GM21526 (cell line): Measurements from ENCODE around the gene SH2D5.
A peak's percentile ranks its signal among the peaks of the same experiment; 100 is the strongest.
"Not testable (repeated sequence)": the region's sequence is repeated elsewhere in the genome, so short reads cannot be mapped to it uniquely, and the experiment has no call there.

ENCODE experiments used
- ATAC-seq: cut with Tn5 transposase; IDR thresholded peaks from one replicate; pipeline ENCODE4 v1.9.1; 2021; ENCODE audit warnings: moderate library complexity; ENCODE audit not compliant: unreplicated experiment, low FRiP score

Gene SH2D5

DNA sequence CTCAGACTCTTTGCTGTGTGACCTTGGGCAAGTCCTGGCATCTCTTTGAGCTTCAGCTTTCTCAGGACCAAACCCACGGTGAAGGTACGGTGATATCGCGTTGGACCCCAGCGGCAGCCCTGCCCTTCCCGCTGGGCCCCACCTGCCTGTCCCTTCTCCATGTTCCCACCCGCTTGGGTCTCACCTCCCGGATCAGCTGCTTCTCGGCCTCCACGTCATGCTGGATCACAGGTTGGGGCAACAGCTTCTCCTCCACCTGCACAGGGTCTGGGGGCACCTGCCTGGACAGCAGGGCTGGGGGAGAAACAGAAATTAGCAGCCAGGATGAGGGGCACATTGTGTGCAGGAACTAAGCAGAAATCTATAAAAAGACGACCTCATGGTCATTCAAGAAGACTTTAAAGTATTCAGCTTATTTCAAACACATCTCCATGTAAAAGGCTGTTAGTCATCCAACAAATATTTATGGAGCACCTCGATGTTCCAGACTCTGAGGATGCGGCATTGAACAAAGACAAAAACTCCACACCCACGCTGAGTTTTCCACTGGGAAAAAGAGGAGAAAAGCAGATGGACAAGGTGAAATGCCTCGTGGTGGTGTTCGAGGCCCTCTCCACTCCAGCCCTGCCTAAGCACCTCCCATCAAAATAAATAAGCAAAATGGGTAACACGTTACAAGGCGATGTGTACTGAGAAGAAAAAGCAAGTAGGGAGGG, 34.1 kb downstream of the SH2D5 start:
- ATAC-seq = no peak

DNA sequence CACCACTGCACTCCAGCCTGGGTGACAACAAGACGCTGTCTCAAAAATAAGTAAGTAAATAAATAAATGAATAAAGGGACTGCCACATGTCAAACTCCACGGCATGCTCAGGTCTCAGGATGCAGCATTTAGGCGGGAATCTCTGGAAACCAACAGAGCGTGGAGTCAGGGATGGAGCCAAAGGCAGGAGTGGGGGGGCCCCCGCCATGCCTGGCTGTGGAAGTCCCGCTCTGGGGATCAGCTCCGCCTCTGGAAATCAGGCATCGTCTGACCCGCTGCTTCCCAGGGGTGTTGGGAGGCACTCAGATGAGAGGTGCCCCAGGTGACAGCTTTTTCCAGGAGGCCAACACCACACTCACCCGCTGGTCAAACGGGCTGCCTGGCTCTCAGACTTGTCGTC, 34.9 kb downstream of the SH2D5 start:
- ATAC-seq = no peak

DNA sequence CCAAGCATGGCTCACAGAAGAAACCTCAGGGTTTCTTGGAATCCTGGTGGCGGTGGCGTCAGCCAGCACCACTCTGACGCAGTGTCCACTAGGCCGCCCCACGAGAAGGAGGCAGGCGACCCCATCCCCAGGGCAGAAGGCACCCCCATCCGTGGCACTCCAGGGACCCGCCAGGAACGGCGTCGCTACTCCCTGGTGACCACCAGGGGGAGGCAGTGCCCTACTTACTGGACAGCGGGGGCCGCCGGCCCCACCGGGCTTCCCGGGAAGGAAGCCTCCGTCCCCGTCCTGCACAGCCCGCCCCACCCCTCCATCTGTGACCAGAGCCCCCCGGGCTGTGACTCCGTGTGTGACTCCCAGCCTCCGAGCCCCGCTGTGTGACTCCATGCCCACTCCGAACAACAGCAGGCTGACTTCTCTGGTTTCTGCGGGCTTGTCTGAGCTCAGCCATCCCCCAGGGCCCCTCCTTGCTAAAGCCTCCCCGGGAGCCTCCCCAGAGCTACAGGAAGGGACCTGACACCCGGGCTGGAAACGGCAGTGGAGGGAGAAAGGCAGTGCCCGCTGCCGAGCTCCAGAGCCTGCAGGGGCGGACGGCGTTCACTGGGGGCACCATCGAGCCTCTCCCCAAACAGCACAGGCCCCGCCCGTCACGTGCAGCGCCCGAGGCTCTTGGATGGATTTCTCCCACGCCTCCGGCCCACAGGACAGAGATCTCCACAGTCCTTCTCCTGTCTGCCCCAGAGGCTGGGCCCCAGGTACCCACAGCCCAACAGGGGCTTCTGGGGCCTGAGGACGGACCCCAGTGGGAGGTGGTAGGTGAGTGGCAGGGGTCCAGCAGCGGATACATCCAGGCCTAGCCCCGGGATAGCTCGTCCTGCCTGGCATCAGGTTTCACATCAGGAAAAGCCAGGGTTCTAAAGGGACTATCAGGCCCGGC, 35.8 kb downstream of the SH2D5 start:
- no peak for ATAC-seq

DNA sequence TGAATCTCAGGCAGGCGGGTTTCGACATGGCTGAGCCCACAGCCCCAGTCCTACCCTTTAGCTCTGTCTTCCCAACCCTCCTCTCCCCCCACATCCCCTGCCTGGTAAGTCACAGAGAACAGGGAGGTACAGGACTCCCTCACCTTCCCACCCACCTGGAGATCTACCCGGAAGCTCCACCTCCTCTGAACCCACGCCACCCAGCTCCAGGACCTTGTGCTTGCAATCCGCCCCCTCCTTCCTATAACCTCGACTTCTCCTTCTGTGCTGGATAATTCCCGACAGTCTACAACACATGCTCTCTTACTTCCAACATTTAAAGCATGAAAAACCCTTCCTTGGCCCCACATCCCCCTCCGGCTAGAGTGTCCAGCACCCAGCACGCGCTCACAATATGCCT, 37.0 kb downstream of the SH2D5 start:
- ATAC-seq = no peak

DNA sequence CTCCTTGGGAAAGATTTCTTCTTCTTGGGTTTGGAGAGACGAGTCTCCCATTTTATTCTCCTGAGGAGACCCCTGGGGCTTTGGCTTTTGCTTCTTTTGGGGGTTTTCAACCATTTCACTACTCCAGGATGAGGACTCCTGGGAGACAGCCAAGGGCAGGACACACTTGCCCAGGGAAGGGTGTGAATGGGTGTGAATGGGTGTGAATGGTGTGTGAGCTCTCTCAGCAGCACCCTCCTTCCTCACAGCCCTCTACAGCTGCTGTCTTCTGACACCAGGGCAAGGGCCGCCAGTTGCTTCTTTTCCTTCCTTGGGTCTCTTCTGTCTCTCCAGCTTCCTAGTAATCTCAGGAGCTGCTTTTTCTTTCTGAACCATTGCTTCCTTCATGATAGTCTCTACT, 38.9 kb downstream of the SH2D5 start:
- no peak for ATAC-seq

DNA sequence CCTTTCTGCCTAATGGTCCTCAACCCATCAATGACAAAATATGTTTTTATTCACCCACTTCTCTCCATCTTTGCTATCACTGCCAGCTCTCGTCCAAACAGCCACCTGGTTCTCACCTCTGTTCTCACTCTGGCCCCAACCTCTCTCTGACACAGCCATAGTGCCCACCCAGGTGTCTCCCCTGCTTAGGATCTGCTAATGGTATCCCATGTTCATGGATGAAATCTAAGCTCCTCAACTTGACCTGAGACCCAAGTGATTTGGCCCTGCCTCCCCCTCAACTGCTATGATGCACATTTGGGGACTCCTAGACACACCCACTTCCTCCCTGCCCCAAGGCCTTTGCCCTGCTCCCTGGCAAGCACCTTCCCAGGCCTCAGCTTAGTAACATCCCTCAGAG, 40.6 kb downstream of the SH2D5 start:
- no peak for ATAC-seq

DNA sequence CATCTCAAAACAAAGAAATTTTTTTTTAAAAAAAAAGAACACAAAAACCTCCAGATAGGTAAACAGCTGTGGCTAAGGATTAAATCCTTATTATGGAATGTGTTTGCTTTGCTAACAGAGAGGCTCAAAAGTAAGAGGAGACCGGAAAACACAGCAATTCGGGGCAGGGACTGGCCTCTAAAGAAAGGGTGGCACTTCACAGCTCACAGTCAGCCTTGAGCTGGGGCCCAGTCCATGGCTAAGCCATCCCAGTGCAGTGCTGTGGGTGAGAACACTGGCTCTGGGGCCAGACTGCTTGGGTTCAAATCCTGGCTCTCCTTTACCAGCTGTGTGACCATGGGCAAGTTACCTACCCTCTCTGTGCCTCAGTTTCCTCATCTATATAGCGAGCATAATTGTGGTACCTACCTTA, 42.9 kb downstream of the SH2D5 start:
- no peak for ATAC-seq

DNA sequence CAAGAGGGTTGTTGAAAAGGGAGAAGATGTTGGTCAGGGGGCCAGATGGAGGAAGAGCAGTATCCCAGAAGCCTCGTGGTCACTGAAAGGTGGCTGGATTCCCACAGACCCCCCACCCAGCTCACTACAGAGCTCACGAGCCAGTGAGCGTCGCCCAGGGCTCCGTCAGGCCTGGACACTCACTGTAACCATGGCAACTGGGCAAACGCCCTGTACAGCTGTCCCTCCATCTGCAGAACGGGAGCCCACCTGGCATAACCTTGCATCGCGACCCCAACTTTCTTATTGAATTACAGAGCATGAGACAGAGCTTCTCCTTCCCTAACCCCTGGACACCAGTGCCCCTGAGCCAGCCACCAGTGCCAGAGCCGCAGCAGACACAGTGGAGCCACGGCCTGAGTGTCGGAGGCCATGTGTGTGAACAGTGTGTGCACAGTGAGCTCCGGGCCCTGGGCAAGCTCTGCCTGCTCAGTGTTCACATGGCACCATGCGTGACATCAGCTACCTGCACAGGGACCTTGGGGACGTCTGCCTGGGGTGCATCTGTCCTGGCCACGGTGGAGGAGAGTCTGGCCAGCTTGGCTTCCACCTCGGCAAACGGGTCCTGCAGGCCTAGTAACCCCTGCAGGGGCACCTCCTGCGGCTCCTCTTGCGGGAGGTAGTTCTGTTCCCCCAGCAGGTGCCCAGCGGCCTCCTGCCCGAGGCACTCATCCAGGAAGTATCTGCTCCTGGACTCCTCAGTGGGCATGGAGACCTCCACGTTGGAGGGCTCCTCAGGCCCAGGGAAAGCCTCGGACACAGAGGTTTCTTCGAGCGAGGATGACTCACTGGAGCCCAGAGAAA, 45.4 kb downstream of the SH2D5 start:
- no peak for ATAC-seq

DNA sequence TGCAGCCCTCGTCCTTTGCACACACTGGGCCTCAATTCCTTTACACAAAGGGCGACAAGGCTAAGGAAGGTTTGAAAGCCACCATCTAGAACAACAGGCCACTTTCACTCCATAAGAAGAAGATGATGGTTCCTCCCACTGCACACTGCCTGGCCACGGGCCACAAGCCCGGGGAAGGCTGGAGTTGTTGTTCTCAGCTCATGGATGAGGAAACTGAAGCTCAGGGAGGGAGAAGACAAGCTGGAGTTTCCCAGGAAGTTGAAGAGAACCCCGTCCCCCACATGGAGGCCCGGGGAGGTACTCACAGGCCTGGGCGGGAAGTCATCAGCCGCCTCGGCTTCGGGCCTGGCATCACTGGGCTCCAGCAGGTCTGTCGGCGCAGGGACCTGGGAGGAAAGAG, 46.8 kb downstream of the SH2D5 start:
- no peak for ATAC-seq

DNA sequence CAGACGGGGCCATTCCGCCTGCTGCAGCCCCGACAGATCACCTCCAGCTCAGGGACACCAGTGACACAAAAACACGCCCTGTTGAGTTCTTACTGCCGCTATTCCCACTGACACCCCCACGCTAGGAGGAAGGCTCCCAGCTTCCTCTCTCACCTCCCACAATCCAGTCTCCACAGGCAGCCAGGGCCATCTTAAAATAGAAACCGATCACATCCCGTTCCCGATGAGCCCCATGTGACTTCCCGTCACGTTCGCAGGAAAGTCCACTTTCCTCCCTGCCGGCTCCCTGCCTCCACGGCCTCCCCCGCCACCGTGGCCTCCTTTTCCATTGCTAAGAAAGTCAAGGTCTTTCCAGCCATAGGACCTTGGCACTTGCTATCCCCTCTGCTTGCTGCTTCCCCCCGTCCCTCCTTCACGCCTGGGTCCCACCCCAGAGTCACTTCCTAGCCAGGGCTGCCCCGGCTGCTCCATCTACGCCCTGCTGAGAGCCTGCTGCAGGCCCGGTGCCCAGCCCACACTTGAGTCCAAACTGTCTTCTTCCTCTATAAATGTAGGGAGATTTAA, 47.3 kb downstream of the SH2D5 start:
- no peak for ATAC-seq

DNA sequence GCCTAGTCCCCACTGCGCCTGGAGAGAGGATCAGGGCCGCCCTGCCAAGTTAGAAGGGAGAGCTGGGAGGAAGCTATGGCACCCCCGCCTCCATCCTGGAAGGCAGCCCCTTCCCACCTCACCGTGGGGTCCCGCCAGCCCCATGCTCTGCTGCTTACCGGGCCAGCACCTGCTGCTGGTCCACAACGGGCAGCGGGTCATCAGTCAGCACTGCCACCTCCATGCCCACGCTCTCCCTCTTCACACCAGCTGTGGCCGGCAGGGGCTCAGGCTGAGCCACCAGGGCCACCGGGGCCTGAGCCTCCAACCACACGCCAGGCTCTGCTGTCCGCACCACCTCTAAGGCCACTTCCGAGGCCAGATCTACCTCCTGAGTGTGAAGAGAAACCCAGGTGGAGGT, 47.9 kb downstream of the SH2D5 start:
- ATAC-seq = no peak

DNA sequence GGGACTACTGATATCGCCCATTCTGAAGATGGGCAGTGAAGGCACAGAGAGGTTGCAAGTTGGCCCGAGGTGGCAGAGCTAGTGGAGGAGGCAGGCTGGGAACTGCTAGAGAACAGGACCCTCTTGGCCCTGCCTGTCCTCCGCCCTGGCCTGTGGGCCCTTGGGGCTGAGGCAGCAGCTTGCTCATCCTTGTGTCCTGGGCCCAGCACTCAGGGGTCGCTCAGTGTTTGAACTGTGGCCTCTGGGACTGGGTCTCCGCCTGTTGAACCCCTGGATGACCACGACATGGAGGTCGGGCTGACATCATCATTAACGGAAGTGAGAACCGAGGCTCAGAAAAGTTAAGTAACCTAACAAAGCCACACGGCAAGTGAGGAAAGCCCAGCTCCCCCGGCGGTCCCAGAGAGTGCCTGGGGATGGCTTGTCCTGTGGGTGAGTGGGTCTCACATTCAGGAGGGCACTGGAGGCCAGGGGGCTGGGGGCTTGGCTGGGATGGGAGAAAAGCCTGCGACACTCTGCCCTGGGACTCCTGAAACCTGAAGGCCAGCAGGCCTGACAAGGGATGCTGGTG, 48.4 kb downstream of the SH2D5 start:
- no peak for ATAC-seq

DNA sequence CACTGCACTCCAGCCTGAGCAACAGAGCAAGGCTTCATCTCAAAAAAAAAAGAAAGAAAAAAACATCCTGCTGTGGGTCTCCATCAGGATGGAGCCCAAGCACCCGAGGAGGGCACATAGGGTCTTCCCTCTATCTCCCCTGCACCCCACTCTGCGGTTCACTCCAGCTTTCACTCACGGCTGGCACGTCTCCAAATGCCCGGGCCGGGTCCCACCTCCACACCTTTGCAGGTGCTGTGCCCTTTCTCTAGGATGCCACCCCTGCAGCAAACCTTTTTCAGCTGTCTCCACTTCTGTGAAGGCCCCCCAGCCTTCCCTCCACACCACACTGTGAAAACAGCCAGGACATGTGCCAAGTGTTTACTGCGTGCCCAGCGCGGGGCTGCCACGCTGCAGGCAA, 48.9 kb downstream of the SH2D5 start:
- ATAC-seq = no peak

DNA sequence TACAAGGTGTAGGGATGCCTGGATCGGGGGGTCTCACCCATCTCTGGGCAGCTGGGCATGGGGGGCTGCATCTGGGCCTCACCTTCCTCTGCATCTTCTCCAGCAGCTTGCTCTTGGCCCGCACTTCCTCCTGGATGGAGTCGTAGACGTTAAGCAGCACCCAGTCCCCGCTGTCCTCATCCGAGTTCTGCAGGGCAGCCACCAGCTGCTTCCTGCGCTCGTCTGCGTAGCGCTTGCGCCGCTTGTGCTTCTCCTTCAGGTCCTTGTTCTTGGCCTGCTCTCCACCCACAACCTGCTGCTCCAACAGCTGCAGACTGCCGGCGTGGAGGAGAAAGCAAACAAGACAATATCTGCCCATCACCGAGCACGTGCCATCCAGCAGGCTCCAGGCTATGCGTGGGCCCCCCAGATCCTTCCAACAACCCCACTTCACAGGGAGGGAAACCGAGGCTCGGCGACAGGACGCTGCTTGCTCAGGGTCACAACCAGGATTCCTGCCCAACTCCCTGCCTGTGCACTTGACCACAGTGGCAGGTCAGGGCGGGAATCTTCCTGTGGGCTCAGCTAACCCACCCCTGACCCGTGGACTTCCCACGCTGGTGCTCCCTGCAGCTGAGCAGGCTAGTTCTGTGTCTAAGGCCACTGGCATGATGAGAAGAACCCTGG, 49.8 kb downstream of the SH2D5 start:
- ATAC-seq = no peak

DNA sequence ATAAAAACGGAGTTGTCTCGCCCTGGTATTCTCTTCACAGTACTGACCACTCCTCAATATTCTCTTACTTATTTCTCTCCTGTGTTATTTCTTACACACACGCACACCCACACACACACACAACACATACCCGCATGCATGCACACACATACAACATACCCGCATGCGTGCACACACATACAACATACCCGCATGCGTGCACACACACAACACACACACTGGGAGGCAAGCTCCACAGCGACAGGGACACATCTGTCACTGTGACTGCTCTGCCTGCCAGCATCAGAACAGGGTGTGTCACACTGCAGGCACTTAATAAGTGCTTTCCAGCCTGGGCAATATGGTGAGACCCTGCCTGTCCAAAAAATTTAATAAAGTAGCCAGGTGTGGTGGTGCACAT, 50.5 kb downstream of the SH2D5 start:
- ATAC-seq = no peak

DNA sequence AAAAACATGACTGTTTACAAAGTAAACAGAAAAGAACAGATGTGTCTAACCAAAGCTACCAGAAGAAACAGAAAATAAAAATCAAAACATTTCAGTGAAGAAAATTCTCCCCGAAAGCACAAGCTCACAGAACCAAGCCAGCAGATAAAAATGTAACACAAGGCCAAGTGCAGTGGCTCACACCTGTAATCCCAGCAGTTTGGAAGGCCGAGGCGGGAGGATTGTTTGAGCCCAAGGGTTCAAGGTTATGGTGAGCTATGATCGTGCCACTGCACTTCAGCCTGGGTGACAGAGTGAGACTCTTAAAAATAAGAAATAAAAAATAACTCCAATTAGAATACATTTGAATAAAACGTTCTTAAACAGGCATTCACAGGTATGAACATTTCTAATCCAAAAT, 52.2 kb downstream of the SH2D5 start:
- no peak for ATAC-seq

DNA sequence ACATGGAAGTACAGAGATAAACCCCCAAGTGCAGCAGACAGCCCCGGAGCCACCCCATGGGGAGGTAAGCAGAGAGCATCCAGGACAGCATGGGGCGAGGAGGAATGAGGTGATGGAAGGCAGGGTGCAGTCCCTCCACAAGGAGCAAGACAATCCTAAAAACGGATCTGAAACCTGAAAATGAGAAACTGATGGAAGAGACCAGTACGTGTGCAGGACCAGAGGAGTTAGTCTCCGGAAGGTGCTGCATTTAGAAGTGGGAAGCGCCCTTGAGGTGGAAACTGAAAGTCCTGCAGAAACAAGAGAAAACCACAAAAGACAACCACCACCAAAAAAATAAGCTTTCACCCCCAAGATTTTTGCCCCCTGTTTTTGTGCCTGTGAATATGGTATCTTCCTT, 53.9 kb downstream of the SH2D5 start:
- peak; percentile 53 for ATAC-seq

DNA sequence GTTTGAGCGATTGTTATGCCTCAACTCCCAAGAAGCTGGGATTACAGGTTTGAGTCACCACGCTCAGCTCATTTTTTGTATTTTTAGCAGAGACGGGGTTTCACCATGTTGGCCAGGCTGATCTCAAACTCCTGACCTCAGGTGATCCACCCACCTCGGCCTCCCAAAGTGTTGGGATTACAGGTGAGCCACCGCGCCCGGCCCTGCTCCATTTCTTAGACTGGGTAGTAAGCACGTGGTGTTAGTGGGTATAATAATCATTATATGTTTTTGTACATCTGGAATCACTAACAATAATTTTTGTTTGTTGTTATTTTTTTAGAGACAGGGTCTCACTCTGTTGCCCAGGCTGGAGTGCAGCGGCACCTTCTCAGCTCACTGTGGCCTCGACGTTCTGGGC, 58.9 kb downstream of the SH2D5 start:
- ATAC-seq = not testable (repeated sequence)

DNA sequence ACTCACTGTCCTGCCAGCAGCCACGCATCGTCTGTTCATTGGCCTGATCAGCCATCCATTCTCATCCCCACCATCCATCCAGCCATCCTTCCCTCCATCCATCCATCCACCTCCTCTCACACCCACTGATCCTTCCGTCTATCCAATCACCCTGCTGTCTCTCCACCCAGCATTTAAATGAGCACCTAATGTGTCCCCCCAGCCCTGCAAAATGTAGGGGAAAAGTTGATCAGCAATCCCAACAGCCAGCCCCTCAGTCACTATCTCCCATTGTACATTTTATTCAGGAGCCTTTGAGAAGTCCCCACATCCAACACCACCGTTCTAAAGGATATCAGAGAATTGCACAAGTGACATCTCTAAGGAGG, 60.3 kb downstream of the SH2D5 start:
- ATAC-seq = no peak

DNA sequence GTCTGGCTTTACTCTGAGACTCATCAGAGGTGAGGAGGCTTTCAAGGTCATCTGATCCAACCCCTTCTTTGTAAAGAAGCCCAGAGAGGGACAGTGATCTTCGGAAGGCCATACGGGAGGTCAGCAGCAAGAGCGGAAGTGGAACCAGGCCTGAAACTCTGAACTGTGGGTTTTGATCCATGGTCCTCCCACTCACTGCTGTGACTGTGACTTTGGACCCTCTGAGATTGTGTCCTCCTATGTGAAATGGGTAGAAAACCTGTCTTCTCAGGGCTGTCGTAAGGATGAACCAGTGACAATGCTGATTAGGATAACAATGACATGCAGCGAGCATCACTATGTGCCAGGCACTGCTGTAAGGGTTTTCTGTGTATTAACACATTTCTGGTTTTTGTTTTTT, 61.6 kb downstream of the SH2D5 start:
- ATAC-seq = no peak
